VCaP (cell line): Measurements from ENCODE around the gene PITPNC1.

ENCODE experiments used
- H3K27ac ChIP-seq: fragments of 450-650 bp; 2 replicates; pipeline ENCODE4 v1.5.1; 2017
- CTCF ChIP-seq: fragments of 450-650 bp; conservative IDR thresholded peaks from 2 replicates; pipeline ENCODE4 v1.5.1; 2017; ENCODE audit warnings: mild to moderate bottlenecking, moderate library complexity

The PITPNC1 gene

DNA sequence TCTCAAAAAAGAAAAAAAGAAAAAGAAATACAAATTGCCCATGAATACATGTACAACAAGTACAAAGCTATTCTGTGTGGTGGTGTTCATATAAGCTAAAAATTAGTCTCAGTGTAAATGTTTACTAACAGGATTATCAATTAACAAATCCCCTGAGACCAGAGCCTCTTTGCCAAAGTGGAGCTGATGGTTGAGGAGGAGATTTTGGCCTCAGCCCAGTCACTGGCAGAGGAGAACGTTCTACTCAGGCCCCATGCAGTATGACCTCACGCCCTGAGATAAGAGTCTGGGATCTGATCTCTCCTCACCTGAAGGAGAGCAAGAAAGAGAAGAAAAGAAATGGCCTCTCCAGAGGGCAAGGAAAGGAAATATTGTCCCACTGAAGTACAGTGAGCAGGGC is 305.1 kb downstream of the PITPNC1 start:
- H3K27ac ChIP-seq, result peak overlapping the region; percentile 20; the same call in 1 of the 2 replicates
- no peak for TF ChIP-seq CTCF

GRCh38 chr17:67685351-67685750 is 308.3 kb downstream of the PITPNC1 start:
- no peak for TF ChIP-seq CTCF
- no peak overlapping the region for H3K27ac ChIP-seq

DNA sequence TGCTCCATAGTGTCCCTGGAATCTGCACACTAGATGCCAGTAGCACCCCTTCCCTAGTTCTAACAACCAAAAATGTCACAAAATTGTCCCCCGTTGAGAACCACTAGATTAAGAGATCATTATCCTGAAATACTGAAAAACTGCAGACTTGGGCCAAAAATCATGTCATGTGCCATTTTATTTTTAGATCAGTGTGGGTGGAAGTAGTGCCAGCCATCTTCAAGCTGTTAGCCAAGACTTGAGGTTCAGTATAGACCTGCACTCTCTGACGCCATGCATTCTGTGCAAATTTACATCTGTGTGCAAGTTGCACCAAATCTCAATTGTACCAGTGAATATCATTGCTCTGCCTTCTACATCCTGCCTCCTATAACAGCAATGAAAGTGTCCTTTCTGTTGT is 309.2 kb downstream of the PITPNC1 start:
- no peak overlapping the region for H3K27ac ChIP-seq
- TF ChIP-seq CTCF, result no peak

DNA sequence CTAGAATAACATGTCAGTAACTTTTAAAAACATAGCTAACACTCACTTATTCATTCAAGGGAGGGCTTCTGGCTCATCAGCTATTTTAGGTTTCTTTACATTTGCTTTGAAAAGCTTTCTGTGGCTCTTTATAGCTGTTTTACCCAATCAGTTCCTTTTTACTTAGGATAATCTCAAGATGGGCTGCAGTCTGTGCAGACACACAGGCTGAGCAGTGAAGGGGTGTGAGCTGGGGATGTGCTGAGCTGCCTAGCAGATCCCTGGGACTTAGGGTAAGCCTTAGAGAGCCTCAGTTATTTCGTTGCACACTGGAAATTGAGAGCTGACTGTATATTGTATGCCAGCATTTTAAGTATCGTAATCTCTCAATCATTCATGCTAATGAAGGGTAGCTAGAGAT is 310.4 kb downstream of the PITPNC1 start:
- TF ChIP-seq CTCF, result no peak
- H3K27ac ChIP-seq, result no peak overlapping the region

DNA sequence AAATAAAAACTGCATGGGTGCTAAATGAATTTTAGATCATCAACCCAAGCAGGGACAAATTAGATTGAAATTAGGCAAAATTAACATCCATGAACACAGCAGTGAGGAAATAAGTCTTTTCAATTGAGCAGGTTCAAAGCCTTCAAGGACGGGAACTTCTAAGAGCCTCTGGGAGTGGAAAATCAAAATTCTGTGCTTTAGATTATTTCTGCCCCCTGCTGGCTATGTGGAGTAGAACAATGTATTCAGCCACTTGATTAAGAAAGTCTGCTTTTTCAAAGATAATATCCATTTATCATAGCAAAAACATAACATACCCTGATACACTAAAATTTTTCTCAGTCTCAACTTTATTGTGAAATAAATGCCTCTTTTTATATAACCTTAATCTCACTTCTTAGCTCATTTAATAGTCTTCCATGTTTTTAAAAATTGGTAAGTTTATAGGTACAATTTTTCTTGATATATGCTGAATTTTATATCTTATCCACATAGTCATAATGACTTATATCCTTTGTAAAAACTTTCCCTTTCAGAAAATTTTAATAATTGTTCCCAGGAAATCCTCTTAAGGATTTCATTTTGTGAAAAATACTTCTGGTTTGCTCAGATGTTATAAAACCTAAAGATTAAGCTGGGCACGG is 312.6 kb downstream of the PITPNC1 start:
- TF ChIP-seq CTCF, result peak; percentile 82
- no peak overlapping the region for H3K27ac ChIP-seq

DNA sequence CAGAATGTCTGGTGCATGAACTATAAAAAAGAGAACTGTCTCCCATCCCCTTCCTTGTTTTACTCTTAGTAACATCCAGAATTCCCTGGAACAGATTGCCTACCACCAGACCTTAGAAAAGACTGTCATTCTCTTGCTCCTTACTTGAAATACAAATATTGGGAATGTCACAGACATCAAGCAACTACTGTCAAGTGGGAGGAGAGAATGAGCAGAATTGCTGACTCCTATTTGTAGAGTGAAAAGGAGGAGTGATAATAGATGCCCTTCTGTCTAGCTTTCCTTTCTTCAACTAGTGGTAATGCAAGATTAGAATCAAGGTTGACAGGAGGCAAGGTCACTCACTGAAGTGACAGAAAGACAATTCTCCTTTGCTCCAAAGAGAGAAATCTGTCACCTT is 316.7 kb downstream of the PITPNC1 start:
- TF ChIP-seq CTCF, result no peak
- no peak overlapping the region for H3K27ac ChIP-seq

- no peak for TF ChIP-seq CTCF
These were observed 319.3 kb downstream of the PITPNC1 start for GRCh38 chr17:67696347-67696746.

More at GRCh38 chr17:67696347-67696746, 319.3 kb downstream of the PITPNC1 start:
- H3K27ac ChIP-seq, result no peak overlapping the region
